ENCODE measurements around the gene TSPAN5. TPM values are rescaled to one million over a fixed set of nuclear protein-coding genes. Genes with fewer than 3 reads are reported as not detected.

TSPAN5 gene
- total and polyA plus RNA-seq, 4 experiments from 2014 or later, result 16.8 to 40.4 (median 25.7) TPM

DNA sequence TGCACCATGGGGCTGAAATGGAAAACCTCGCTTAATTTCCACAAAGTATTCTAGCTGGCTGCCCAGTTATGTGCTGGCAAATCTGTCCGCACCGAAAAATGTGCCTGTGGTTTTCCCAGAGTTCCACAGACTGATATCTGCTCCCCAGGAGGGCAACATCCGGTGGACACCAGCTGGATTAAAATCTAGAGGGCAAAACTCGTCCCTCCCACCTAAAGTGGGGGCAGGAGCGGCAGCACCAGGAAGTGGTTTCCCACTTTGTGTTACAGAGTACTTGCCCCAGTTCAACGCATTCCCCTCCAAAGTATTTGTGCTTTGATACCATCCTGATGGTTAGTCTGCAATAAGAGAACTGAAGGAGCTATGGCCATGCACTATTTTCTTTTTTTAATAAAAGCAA is 187.6 kb downstream of the TSPAN5 start:
- Mint-ChIP-seq H3K27ac (peak overlapping the region in 3 of 7 donors; percentile 35 to 78 (median 70)), H3K4me1 (peaks cover 15 to 32% (median 26%) of the 10 kb centered on the region in 4 donors), H3K9me3 (no peaks in the 10 kb centered on the region), H3K36me3 (peaks cover 30 to 37% of the 10 kb centered on the region in 2 donors), H3K27me3 (no peaks in the 10 kb centered on the region), H3K4me3 (peak overlapping the region in 2 of 8 donors; percentile 17 to 31)
- H3K4me3 ChIP-seq (ENCODE audit: low read length in 2 of 2), result no peak overlapping the region
- peaks cover 19% of the 10 kb centered on the region for H3K4me1 ChIP-seq (ENCODE audit: insufficient read depth, low read length)
- no peaks in the 10 kb centered on the region for H3K9me3 ChIP-seq (ENCODE audit: control insufficient read depth in 1 of 2, low read length in 2 of 2)
- H3K27ac ChIP-seq (ENCODE audit: low read depth, low read length), result no peak overlapping the region
- ChIA-PET CTCF (ENCODE audit: partially characterized antibody) (interaction anchor here (0.7 to 2.1 kb wide), 4 partner anchors 12 to 586 kb away, joined by 3 to 7 read pairs (median 3); no protein-coding TSS in a partner anchor), POLR2A (ENCODE audit: partially characterized antibody) (interaction anchor here (0.6 to 1.8 kb wide), 2 partner anchors 188 to 328 kb away, joined by 3 to 4 read pairs; partner anchors contain the start of genes STPG2 and TSPAN5)
- intact Hi-C loops (cut with micrococcal nuclease), result no loop called here
- DNase-seq, result no peak
- H3K27me3 ChIP-seq (ENCODE audit: insufficient read depth, low read length), result no peaks in the 10 kb centered on the region
- H3K36me3 ChIP-seq (ENCODE audit: insufficient read depth, low read length), result no peaks in the 10 kb centered on the region

DNA sequence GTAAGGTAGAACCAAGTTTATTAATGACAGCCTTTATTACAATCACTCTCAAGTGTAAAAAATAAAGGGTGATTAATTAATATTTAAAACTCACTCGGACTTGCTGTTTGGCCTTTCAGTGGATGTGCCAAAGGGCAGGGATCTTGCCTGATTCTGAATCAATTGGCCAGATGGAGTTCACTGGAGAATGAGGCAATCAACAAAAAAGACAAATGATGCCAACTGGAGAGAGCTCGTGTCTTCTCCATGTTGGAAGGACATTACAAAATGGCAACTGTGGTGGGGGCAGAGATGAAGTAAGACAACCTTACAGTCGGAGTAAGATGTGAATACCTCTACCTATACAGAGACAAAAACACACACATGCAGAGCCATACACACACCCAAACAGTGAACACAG is 188.0 kb downstream of the TSPAN5 start:
- Histone ChIP-seq H3K9me3 (ENCODE audit: control insufficient read depth in 1 of 2, low read length in 2 of 2) (no peaks in the 10 kb centered on the region), H3K27ac (ENCODE audit: low read depth, low read length) (no peak overlapping the region), H3K27me3 (ENCODE audit: insufficient read depth, low read length) (no peaks in the 10 kb centered on the region), H3K36me3 (ENCODE audit: insufficient read depth, low read length) (no peaks in the 10 kb centered on the region), H3K4me1 (ENCODE audit: insufficient read depth, low read length) (peaks cover 19% of the 10 kb centered on the region), H3K4me3 (ENCODE audit: low read length in 2 of 2) (no peak overlapping the region)
- intact Hi-C loops (cut with micrococcal nuclease), result no loop called here
- ChIA-PET POLR2A (ENCODE audit: partially characterized antibody) (interaction anchor here (1.8 kb wide), 1 partner anchor 328 kb away, joined by 4 read pairs; the partner anchor contains the start of gene STPG2), CTCF (ENCODE audit: partially characterized antibody) (interaction anchor here (1.1 to 2.1 kb wide), 3 partner anchors 13 to 586 kb away, joined by 3 to 7 read pairs (median 3); no protein-coding TSS in a partner anchor)
- Mint-ChIP-seq H3K36me3 (peaks cover 28 to 35% of the 10 kb centered on the region in 2 donors), H3K27ac (peak overlapping the region in 3 of 7 donors; percentile 35 to 90 (median 56)), H3K4me3 (no peak overlapping the region), H3K9me3 (no peaks in the 10 kb centered on the region), H3K27me3 (no peaks in the 10 kb centered on the region), H3K4me1 (peaks cover 15 to 32% (median 26%) of the 10 kb centered on the region in 4 donors)
- no peak for DNase-seq

DNA sequence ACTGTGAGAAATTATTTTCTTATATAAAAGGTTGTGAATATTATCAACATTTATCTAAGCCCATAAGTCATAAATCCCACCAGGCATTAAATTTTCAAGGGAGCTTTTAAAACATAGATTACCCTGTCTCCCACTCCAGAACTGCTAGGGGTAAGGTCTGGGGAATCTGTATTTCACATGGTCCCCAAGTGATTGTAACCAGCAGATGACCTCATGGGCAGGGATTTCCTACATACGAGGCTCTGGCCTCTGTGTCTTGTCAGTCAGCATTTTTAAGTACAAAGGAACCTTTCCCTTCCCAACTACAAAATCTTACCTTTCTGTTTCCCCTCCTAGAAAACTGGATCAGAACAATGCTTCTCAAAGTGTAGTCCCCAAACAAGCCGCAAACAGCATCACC is 188.6 kb downstream of the TSPAN5 start:
- H3K27ac ChIP-seq (ENCODE audit: low read depth, low read length), result no peak overlapping the region
- Mint-ChIP-seq H3K4me3 (no peak overlapping the region), H3K27ac (peak overlapping the region in 2 of 7 donors; percentile 35 to 90)

DNA sequence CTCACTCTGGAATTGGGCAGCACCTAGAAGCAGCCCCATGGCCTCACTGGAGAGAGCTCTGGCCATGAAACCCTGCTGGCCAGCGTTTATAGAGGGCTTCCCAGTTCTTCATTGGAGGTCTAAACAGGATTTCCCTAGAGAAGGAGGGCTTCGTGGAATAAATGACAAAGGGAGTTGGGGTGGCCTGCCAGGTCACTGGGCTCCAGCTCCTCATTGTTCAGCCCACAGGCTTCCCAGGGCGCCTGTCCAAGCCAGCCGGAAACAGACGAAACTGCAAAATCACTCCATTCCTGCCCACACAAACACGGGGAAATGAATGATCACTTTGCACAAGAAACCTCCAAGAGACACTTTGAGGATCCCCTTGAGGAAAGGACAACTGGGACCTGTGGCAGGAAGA is 189.7 kb downstream of the TSPAN5 start:
- H3K27me3 Mint-ChIP-seq, result no peaks in the 10 kb centered on the region
- POLR2A ChIA-PET (ENCODE audit: partially characterized antibody), result interaction anchor here (1.1 to 1.5 kb wide), 3 partner anchors 20 to 587 kb away, joined by 4 to 7 read pairs (median 5); partner anchors contain the start of gene TSPAN5
- H3K27me3 ChIP-seq (ENCODE audit: insufficient read depth, low read length), result no peaks in the 10 kb centered on the region

More for the DNA sequence above, 188.6 kb downstream of the TSPAN5 start:
- intact Hi-C loops (cut with micrococcal nuclease), result loop anchor here (5.0 kb wide), 3 partner anchors 188 to 458 kb away; partner anchors contain the start of genes EIF4E and TSPAN5
- Mint-ChIP-seq H3K4me1 (peaks cover 15 to 32% (median 26%) of the 10 kb centered on the region in 4 donors), H3K36me3 (peaks cover 22 to 29% of the 10 kb centered on the region in 2 donors), H3K9me3 (no peaks in the 10 kb centered on the region), H3K27me3 (no peaks in the 10 kb centered on the region)
- POLR2A ChIA-PET (ENCODE audit: partially characterized antibody), result no interaction called here
- Histone ChIP-seq H3K4me1 (ENCODE audit: insufficient read depth, low read length) (peaks cover 19% of the 10 kb centered on the region), H3K4me3 (ENCODE audit: low read length in 2 of 2) (no peak overlapping the region), H3K9me3 (ENCODE audit: control insufficient read depth in 1 of 2, low read length in 2 of 2) (no peaks in the 10 kb centered on the region), H3K36me3 (ENCODE audit: insufficient read depth, low read length) (no peaks in the 10 kb centered on the region), H3K27me3 (ENCODE audit: insufficient read depth, low read length) (no peaks in the 10 kb centered on the region)
- CTCF ChIA-PET (ENCODE audit: partially characterized antibody), result interaction anchor here (1.1 to 3.1 kb wide), 4 partner anchors 16 to 587 kb away, joined by 3 to 11 read pairs (median 5); no protein-coding TSS in a partner anchor
- DNase-seq, result no peak

DNA sequence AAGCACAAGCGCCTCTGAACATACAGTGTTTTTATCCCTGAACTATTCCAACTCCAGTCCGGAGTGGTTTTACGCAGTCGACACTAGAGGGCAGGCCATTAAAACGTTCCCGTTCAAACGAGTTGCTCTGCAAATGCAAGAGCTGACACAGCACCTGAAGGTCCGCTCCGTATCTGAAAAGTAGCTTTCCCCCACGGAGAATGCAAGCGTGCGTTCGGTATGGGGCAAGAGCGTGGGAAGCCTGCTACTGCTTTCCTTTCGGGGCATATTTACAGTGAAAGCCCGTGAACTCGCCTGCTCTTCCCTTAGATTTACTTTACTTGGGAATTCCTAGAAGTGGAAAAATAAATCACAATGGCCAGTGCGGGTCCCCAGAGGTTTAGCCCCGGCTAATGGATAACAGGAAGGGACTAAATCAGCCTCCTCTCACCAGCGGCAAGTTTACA is 190.8 kb downstream of the TSPAN5 start:
- Histone ChIP-seq H3K27ac (ENCODE audit: low read depth, low read length) (no peak overlapping the region), H3K4me1 (ENCODE audit: insufficient read depth, low read length) (peaks cover 19% of the 10 kb centered on the region), H3K36me3 (ENCODE audit: insufficient read depth, low read length) (no peaks in the 10 kb centered on the region), H3K27me3 (ENCODE audit: insufficient read depth, low read length) (no peaks in the 10 kb centered on the region), H3K9me3 (ENCODE audit: control insufficient read depth in 1 of 2, low read length in 2 of 2) (no peaks in the 10 kb centered on the region), H3K4me3 (ENCODE audit: low read length in 2 of 2) (peak overlapping the region in 1 of 2 donors; percentile 47)
- ChIA-PET POLR2A (ENCODE audit: partially characterized antibody) (interaction anchor here (0.8 to 1.5 kb wide), 6 partner anchors 19 to 589 kb away, joined by 3 to 7 read pairs (median 4); partner anchors contain the start of genes EIF4E and TSPAN5), CTCF (ENCODE audit: partially characterized antibody) (interaction anchor here (0.6 to 3.1 kb wide), 66 partner anchors 9 to 996 kb away, joined by 3 to 24 read pairs (median 4); partner anchors contain the start of genes METAP1, STPG2 and TSPAN5)
- peak; percentile 65 to 71 (median 66) for DNase-seq
- H3K4me3 Mint-ChIP-seq, result peak overlapping the region; percentile 64 to 86 (median 79)
- intact Hi-C loops (cut with micrococcal nuclease), result loop anchor here (1.0 to 5.0 kb wide), 7 partner anchors 190 to 938 kb away; partner anchors contain the start of genes EIF4E, METAP1 and TSPAN5
- H3K9me3 Mint-ChIP-seq, result no peaks in the 10 kb centered on the region
- H3K4me1 Mint-ChIP-seq, result peaks cover 15 to 32% (median 24%) of the 10 kb centered on the region in 4 donors
- peaks cover 11 to 16% of the 10 kb centered on the region in 2 donors for H3K36me3 Mint-ChIP-seq
- peak overlapping the region in 4 of 7 donors; percentile 27 to 74 (median 43) for H3K27ac Mint-ChIP-seq
- H3K27me3 Mint-ChIP-seq, result no peaks in the 10 kb centered on the region

More for the DNA sequence above, 189.7 kb downstream of the TSPAN5 start:
- Histone ChIP-seq H3K4me1 (ENCODE audit: insufficient read depth, low read length) (peaks cover 19% of the 10 kb centered on the region), H3K27ac (ENCODE audit: low read depth, low read length) (no peak overlapping the region), H3K9me3 (ENCODE audit: control insufficient read depth in 1 of 2, low read length in 2 of 2) (no peaks in the 10 kb centered on the region), H3K36me3 (ENCODE audit: insufficient read depth, low read length) (no peaks in the 10 kb centered on the region), H3K4me3 (ENCODE audit: low read length in 2 of 2) (no peak overlapping the region)
- H3K4me1 Mint-ChIP-seq, result peaks cover 15 to 32% (median 26%) of the 10 kb centered on the region in 4 donors
- CTCF ChIA-PET (ENCODE audit: partially characterized antibody), result interaction anchor here (1.0 to 3.1 kb wide), 11 partner anchors 15 to 587 kb away, joined by 3 to 24 read pairs (median 8); partner anchors contain the start of gene METAP1
- DNase-seq, result no peak
- H3K9me3 Mint-ChIP-seq, result no peaks in the 10 kb centered on the region
- H3K27ac Mint-ChIP-seq, result no peak overlapping the region
- H3K4me3 Mint-ChIP-seq, result no peak overlapping the region
- peaks cover 18 to 21% of the 10 kb centered on the region in 2 donors for H3K36me3 Mint-ChIP-seq
- intact Hi-C loops (cut with micrococcal nuclease), result loop anchor here (5.0 kb wide), 3 partner anchors 189 to 459 kb away; partner anchors contain the start of genes EIF4E and TSPAN5

DNA sequence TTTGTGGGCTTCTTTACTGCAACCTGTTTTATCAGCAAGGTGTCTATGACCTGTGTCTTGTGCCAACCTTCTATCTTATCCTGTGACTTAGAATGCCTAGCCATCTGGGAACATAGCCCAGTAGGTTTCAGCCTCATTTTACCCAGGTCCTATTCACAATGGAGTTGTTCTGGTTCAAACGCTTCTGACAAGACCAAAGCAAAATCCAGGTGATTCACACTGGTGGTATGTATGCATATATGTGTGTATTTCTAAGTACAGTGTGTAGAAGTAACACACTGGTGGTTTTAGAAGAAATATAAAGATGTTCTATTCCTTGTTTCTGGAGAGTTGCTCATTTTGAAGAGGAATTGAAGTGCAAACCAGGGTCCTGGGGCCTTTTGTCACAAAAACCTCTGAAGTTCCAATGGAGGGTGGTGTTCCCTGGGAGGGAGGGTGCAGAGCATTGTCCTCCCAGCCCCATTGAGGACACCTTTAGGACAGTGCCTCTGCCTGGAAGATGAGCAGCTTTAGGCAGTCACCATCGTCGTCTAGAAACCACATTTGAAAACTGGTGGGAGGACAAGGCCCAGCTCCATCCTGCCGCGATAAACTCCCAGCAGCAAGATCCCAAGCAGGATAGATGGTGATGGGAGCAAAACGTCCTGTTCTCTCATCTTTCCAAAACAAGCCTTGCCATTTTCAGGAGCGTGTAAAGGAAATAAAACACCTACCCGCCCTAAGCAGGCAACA is 191.4 kb downstream of the TSPAN5 start:
- Histone ChIP-seq H3K9me3 (ENCODE audit: control insufficient read depth in 1 of 2, low read length in 2 of 2) (no peaks in the 10 kb centered on the region), H3K36me3 (ENCODE audit: insufficient read depth, low read length) (no peaks in the 10 kb centered on the region), H3K4me1 (ENCODE audit: insufficient read depth, low read length) (peaks cover 19% of the 10 kb centered on the region), H3K4me3 (ENCODE audit: low read length in 2 of 2) (no peak overlapping the region), H3K27ac (ENCODE audit: low read depth, low read length) (no peak overlapping the region), H3K27me3 (ENCODE audit: insufficient read depth, low read length) (no peaks in the 10 kb centered on the region)
- Mint-ChIP-seq H3K36me3 (peaks cover 5 to 10% of the 10 kb centered on the region in 2 donors), H3K4me1 (peaks cover 15 to 28% (median 22%) of the 10 kb centered on the region in 4 donors), H3K27me3 (no peaks in the 10 kb centered on the region), H3K27ac (no peak overlapping the region), H3K4me3 (peak overlapping the region in 1 of 8 donors; percentile 81), H3K9me3 (no peaks in the 10 kb centered on the region)
- POLR2A ChIA-PET (ENCODE audit: partially characterized antibody), result interaction anchor here (0.8 to 1.5 kb wide), 5 partner anchors 191 to 589 kb away, joined by 3 to 7 read pairs (median 5); partner anchors contain the start of genes EIF4E and TSPAN5
- CTCF ChIA-PET (ENCODE audit: partially characterized antibody), result interaction anchor here (0.8 to 3.1 kb wide), 54 partner anchors 10 to 996 kb away, joined by 3 to 24 read pairs (median 4); partner anchors contain the start of genes METAP1, STPG2 and TSPAN5
- DNase-seq, result no peak
- intact Hi-C loops (cut with micrococcal nuclease), result loop anchor here (1.0 to 5.0 kb wide), 7 partner anchors 190 to 938 kb away; partner anchors contain the start of genes EIF4E, METAP1 and TSPAN5
